Measurements from ENCODE around the gene TBCD. TPM values are rescaled to one million over a fixed set of nuclear protein-coding genes. Genes with fewer than 3 reads are reported as not detected.

Gene TBCD
- total and polyA plus RNA-seq, 9 of the 15 experiments (the other 6 are each of a cell fraction or from before 2014, with no cell fraction given) = 8.9 to 98.5 (median 28.0) TPM

GRCh38 chr17:82820278-82821251, 68.7 kb downstream of the TBCD start:
- no peak for FAIRE-seq
- no peak for DNase-seq (ENCODE audit: extremely low read depth in 1 of 4, low spot score in 3 of 4)
- POLR2A ChIA-PET = interaction anchor here (0.6 to 1.4 kb wide), 6 partner anchors 11 to 368 kb away, joined by 3 to 5 read pairs (median 3); no protein-coding TSS in a partner anchor
- TF ChIP-seq CEBPB (tag; IDR thresholded peaks at IDR 0.05) (no peak), NFYB (IDR thresholded peaks at IDR 0.05; ENCODE audit: extremely low read depth, insufficient read length) (no peak), PHB2 (IDR thresholded peaks at IDR 0.05; ENCODE audit: low read depth) (no peak), CBX3 (IDR thresholded peaks at IDR 0.05; ENCODE audit: borderline replicate concordance in 1 of 2, low read length in 2 of 2) (peak in 1 of 2 experiments; percentile 71; a peak in 1 of 3 replicates), NFRKB (IDR thresholded peaks at IDR 0.05; ENCODE audit: low read depth) (no peak), TBP (optimal IDR thresholded peaks at IDR 0.05; ENCODE audit: low read depth, low read length) (no peak), CREBBP (IDR thresholded peaks at IDR 0.05; ENCODE audit: low read depth, low read length) (no peak), CBX5 (IDR thresholded peaks at IDR 0.05; ENCODE audit: borderline replicate concordance, low read depth) (0 out of 2 replicates have a peak, but pooled peaks have one; percentile 49), NRF1 (conservative IDR thresholded peaks at IDR 0.05 in 1 of 2, IDR thresholded peaks at IDR 0.05 in 1 of 2) (no peak), ZFP1 (CRISPR knock-in tag; IDR thresholded peaks at IDR 0.05) (no peak), HBP1 (CRISPR knock-in tag; IDR thresholded peaks at IDR 0.05) (no peak), IFI16 (CRISPR knock-in tag; IDR thresholded peaks at IDR 0.05) (no peak), KDM2B (CRISPR knock-in tag; IDR thresholded peaks at IDR 0.05) (no peak)

More at GRCh38 chr17:82820278-82821251, 68.7 kb downstream of the TBCD start:
- Histone ChIP-seq H3K27me3 (ENCODE audit: control insufficient read depth in 2 of 2, insufficient read depth in 2 of 2, low read length in 2 of 2) (no peaks in the 10 kb centered on the region), H3K9me1 (ENCODE audit: control insufficient read depth, insufficient read depth, low read length) (no peaks in the 10 kb centered on the region), H3K36me3 (ENCODE audit: control insufficient read depth, insufficient read depth, low read length) (peaks cover 42% of the 10 kb centered on the region), H3K27ac (ENCODE audit: extremely low read depth, low read depth, low read length) (no peak overlapping the region), H3K9ac (ENCODE audit: insufficient read depth in 1 of 2, low read depth in 2 of 2, low read length in 2 of 2) (no peak overlapping the region), H3K79me2 (ENCODE audit: control insufficient read depth, insufficient read depth, low read length) (no peaks in the 10 kb centered on the region), H3K4me3 (no peak overlapping the region), H4K20me1 (replicated peaks; ENCODE audit: control insufficient read depth, insufficient read depth, low read length) (no peaks in the 10 kb centered on the region), H3K4me1 (replicated peaks in 1 of 2; ENCODE audit: control insufficient read depth in 2 of 2, insufficient read depth in 2 of 2, low read length in 2 of 2) (peaks cover 0 to 5% of the 10 kb centered on the region in 2 experiments; a peak in 2 of 5 replicates), H3K9me3 (replicated peaks; ENCODE audit: control insufficient read depth, insufficient read depth, low read depth, low read length) (peaks cover 6% of the 10 kb centered on the region), H2AFZ (ENCODE audit: low read depth, low read length) (no peak overlapping the region), H3K4me2 (ENCODE audit: insufficient read depth, low read length) (no peak overlapping the region)
- in situ Hi-C loops (cut with MboI) = no loop called here
- CTCF ChIA-PET (ENCODE audit: low intra/inter-chr PET ratio) = interaction anchor here (0.6 kb wide), 1 partner anchor 16 kb away, joined by 4 read pairs; no protein-coding TSS in a partner anchor
- no TSS peak for BruUV-seq (replicated peaks)
- intact Hi-C loops (cut with micrococcal nuclease) = no loop called here
- WGBS (ENCODE audit: insufficient coverage, low coverage, missing lambda C conversion rate) = 95% methylated on average over 5 of the region's 5 CpGs
- no peak for ATAC-seq
